Measurements from ENCODE around the gene LMOD1.
"Not testable (repeated sequence)": the region's sequence is repeated elsewhere in the genome, so short reads cannot be mapped to it uniquely, and the experiment has no call there.

The LMOD1 gene

GRCh38 chr1:201966171-201966570, 19.8 kb upstream of the LMOD1 start:
- no peak overlapping the region for H3K27ac ChIP-seq
- no peak for TF ChIP-seq CTCF (conservative IDR thresholded peaks at IDR 0.05; ENCODE audit: low read depth)
- POLR2A ChIA-PET (ENCODE audit: low non-redundant PET) = no interaction called here
- no peak for DNase-seq (ENCODE audit: low spot score)
- CTCF ChIA-PET = interaction anchor here (0.7 to 2.2 kb wide), 3 partner anchors 22 to 152 kb away, joined by 3 to 8 read pairs (median 3); no protein-coding TSS in a partner anchor

GRCh38 chr1:201964261-201964660, 17.9 kb upstream of the LMOD1 start:
- POLR2A ChIA-PET (ENCODE audit: low non-redundant PET) = interaction anchor here (0.6 kb wide), 1 partner anchor 10 kb away, joined by 15 read pairs; no protein-coding TSS in a partner anchor
- TF ChIP-seq CTCF (conservative IDR thresholded peaks at IDR 0.05; ENCODE audit: low read depth) = no peak
- CTCF ChIA-PET = interaction anchor here (0.9 kb wide), 1 partner anchor 72 kb away, joined by 3 read pairs; no protein-coding TSS in a partner anchor
- DNase-seq (ENCODE audit: low spot score) = no peak
- no peak overlapping the region for H3K27ac ChIP-seq

GRCh38 chr1:201962382-201962781, 16.0 kb upstream of the LMOD1 start:
- POLR2A ChIA-PET (ENCODE audit: low non-redundant PET) = interaction anchor here (0.6 kb wide), 1 partner anchor 10 kb away, joined by 3 read pairs; no protein-coding TSS in a partner anchor
- H3K27ac ChIP-seq; DNase-seq (ENCODE audit: low spot score): not testable (repeated sequence)
- CTCF ChIA-PET = interaction anchor here (1.0 to 3.2 kb wide), 3 partner anchors 10 to 173 kb away, joined by 3 to 21 read pairs (median 3); no protein-coding TSS in a partner anchor

GRCh38 chr1:201958348-201958747, 12.0 kb upstream of the LMOD1 start:
- ChIA-PET CTCF (interaction anchor here (1.4 to 1.6 kb wide), 2 partner anchors 62 to 177 kb away, joined by 5 to 6 read pairs; no protein-coding TSS in a partner anchor), POLR2A (ENCODE audit: low non-redundant PET) (no interaction called here)
- H3K27ac ChIP-seq = no peak overlapping the region
- no peak for TF ChIP-seq CTCF (conservative IDR thresholded peaks at IDR 0.05; ENCODE audit: low read depth)
- no peak for DNase-seq (ENCODE audit: low spot score)

GRCh38 chr1:201955729-201956143, 9.4 kb upstream of the LMOD1 start:
- DNase-seq (ENCODE audit: low spot score) = no peak
- ChIA-PET POLR2A (ENCODE audit: low non-redundant PET) (interaction anchor here (0.6 to 1.5 kb wide), 2 partner anchors 10 to 69 kb away, joined by 3 to 5 read pairs; partner anchors contain the start of gene LMOD1), CTCF (interaction anchor here (0.7 kb wide), 1 partner anchor 62 kb away, joined by 3 read pairs; no protein-coding TSS in a partner anchor)
- TF ChIP-seq CTCF (conservative IDR thresholded peaks at IDR 0.05; ENCODE audit: low read depth) = no peak
- H3K27ac ChIP-seq = peak overlapping the region; percentile 71

GRCh38 chr1:201955009-201955728, 8.8 kb upstream of the LMOD1 start, which contains the start of gene TIMM17A:
Gene TIMM17A, plus strand, starts transcription at chr1:201955503. Its CDS starts 24 bp downstream, at chr1:201955527.
- POLR2A ChIA-PET (ENCODE audit: low non-redundant PET) = interaction anchor here (0.6 to 1.5 kb wide), 6 partner anchors 9 to 68 kb away, joined by 3 to 15 read pairs (median 6); partner anchors contain the start of gene LMOD1
- CTCF ChIA-PET = interaction anchor here (0.5 to 0.7 kb wide), 2 partner anchors 15 to 17 kb away, joined by 3 to 7 read pairs; no protein-coding TSS in a partner anchor
- DNase-seq (ENCODE audit: low spot score) = peak; percentile 99
- no peak for TF ChIP-seq CTCF (conservative IDR thresholded peaks at IDR 0.05; ENCODE audit: low read depth)
- peak within 1 kb of the TSS; percentile 71 for H3K27ac ChIP-seq

Measured in RWPE1 (cell line).